HG03039 (cell line): ENCODE results near the gene ALPL.
"Not testable (repeated sequence)": the region's sequence is repeated elsewhere in the genome, so short reads cannot be mapped to it uniquely, and the experiment has no call there.

Source experiments
- ATAC-seq: cut with Tn5 transposase; IDR thresholded peaks from one replicate; pipeline ENCODE4 v1.9.1; 2021; ENCODE audit warnings: mild to moderate bottlenecking, moderate library complexity; ENCODE audit not compliant: unreplicated experiment

Gene ALPL

DNA sequence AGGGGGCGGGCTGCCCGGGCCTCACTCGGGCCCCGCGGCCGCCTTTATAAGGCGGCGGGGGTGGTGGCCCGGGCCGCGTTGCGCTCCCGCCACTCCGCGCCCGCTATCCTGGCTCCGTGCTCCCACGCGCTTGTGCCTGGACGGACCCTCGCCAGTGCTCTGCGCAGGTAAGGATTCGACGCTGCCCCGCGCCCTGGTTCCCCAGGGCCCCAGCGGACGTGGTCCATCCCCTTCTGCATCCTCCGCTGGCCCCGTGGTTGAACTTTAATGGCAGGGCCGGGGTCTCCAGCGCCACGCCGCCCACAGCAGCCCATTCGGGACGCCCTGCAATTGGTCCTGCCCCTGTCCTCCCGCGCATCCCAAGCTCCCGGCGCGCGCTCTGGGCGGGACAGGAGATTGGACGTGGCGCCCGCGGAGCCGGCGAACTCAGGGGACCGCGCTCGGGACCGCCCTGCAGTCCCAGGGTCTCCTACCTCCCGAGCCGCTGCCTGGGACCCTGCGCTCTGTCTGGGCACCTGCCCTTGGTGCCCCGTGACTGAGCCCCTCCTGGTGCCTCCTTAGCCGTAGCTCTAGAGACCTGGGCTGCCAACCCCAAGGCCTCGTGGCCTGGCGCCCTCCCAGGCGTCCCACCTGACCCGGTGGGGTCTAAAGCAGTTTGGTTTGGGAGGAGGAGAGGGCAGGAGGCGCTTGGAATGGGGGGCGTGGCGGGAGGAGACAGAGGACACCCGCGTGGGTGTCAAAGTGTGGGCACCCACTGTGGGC, at the start of gene ALPL:
Gene ALPL (plus strand): TSS at position 73 of the 762 bp plus-strand sequence. CDS start 44,659 bp downstream, outside the sequence.
- ATAC-seq, result no peak

DNA sequence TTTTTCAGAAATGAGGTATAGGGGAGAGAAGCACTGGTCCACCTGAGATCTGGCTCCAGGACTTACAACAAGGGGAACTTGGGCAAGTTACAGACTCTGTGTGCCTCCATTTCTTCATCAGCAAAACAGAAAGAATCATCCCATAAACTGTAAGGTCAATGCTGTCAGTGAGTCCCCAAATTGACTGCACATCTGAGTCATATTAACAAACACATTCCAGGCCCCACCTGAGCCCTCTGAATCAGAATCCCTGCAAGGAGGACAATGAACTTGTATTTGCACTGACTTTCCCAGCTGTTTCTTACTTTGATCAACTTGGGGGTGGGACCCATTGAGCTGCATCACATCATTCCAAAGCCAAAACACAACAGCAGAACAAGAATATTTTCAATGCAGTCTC, 44.1 kb upstream of the ALPL start:
- not testable (repeated sequence) for ATAC-seq

GRCh38 chr1:21467946-21468345, 41.3 kb upstream of the ALPL start:
- not testable (repeated sequence) for ATAC-seq

DNA sequence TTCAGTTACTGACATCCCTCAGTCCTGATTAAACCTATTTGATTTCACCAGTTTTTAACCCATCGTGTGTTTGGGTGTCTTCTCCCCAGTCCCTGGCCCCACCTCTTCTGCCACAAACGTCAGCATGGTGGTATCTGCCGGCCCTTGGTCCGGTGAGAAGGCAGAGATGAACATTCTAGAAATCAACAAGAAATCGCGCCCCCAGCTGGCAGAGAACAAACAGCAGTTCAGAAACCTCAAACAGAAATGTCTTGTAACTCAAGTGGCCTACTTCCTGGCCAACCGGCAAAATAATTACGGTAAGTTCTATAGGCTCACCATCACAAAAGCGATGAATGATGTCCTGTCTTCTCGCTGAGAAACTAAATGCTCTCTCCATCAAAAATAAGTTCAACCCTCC, 40.6 kb upstream of the ALPL start:
- ATAC-seq, result no peak

DNA sequence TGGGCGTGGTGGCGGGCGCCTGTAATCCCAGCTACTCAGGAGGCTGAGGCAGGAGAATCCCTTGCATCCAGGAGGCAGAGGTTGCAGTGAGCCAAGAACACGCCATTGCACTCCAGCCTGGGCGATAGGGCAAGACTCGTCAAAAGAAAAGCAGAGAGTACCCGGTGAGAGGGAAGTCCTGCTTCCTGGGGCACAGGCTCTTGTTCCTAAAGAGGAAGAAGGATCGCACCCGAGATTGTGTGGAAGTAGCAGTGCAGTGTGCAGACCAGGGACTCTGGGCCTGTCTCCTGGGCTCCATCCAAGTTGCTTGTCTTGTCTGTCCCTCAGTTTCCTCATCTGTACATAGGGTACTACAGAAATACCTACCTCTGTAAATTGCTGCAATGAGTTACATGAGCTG, 39.6 kb upstream of the ALPL start:
- no peak for ATAC-seq

- ATAC-seq, result no peak
These were observed 36.4 kb upstream of the ALPL start for GRCh38 chr1:21472861-21473260.

DNA sequence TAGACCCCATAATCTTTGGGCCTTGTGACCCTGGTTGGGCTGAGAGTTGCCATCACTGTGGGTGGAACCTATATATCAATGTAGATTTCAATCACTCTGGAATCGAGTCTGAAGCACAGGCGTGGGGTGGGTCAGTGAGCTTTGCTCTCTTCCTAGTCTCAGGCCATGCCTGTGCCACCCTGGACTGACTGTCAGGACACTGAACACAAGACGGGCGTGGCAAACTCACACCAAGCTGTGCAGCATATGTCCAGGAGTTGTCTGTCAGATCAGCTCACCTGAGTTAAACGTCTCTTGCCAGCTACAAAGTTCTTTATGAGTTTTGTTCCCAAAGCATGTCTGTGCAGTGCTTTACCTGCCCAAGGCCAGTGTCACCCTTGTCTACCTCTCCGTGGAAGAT, 30.9 kb upstream of the ALPL start:
- ATAC-seq, result no peak

DNA sequence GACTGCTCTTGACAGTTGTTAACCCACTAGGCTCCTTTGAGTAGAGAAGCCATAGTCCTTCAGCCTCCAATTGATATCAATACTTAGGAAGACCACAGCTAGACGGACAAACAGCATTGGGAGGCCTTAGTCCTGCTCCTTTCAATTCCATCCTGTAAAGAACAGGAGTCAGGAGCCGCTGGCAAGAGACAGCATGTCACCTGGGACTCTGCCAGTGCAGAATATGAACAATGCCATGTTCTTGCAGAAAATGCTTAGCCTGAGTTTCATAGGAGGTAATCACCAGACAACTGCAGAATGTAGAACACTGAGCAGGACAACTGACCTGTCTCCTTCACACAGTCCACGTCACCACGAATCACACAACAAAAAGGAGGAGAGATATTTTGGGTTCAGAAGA, 25.3 kb upstream of the ALPL start:
- not testable (repeated sequence) for ATAC-seq

GRCh38 chr1:21489146-21489545, 20.1 kb upstream of the ALPL start:
- no peak for ATAC-seq

DNA sequence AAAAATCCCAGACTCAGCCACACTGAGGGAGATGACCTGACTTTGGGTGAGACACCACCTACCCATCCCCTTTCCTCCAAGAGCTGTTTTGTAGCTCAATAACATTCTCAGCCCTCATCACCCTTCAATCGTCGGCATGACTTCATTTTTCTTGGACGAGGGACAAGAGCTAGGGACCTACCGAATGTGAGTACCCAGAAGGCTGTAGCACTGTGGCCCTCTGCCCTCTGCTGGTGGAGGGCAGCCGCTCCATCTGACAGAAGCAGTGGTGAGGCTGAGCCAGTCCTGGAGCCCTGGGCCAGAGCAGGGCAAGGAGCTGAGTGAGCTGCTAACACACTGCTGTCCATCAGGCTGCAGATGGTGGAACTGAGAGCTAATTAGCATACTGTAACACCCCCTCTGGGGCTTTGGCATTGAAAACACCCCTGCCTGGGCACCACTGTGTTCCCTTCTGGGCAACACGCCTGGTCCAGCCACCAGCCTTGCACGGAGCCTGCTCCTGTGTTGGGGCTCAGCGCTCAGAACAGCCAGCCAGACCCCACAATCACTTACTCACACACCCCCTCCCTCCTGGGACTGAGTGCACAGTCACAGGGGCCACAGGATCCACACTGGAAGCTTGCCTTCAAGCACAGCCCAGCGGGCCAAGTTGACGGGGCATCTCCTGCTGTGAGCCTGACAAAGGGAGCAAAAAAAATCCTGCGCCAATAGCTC, 18.3 kb upstream of the ALPL start:
- no peak for ATAC-seq

GRCh38 chr1:21491488-21492355, 17.5 kb upstream of the ALPL start:
- ATAC-seq, result no peak

DNA sequence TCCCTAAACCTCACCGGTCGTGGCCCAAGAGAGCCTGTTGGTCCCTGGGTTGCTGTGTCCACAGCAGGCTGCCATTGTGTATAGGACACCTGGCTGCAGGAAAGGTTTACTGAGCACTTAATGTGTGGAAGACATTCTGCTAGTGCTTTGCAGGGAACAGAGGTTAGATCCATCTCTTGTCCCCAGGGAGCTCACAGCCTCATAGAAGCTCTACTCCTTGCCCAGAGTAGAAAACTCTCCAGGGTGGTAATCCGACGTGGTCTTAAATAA, 16.9 kb upstream of the ALPL start:
- no peak for ATAC-seq

DNA sequence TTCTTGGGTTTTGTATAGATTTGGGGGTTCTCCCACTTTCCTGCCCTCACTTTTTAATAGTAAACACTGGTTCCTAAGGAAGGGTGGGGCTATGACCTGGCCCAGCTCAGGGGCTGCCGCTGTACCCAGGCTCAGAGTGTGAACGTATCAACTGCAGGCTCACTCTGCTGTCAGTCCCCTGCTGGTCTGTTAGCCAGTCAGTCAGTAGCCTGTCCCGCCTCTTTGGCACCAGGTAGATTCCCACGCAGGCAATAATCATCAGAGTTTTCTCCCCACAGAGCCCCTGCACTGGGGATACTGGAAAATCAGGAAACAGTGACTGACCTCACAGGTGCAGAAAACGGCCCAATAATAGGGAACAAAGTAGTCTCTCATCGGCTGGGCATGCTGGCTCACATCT, 15.0 kb upstream of the ALPL start:
- ATAC-seq, result no peak

DNA sequence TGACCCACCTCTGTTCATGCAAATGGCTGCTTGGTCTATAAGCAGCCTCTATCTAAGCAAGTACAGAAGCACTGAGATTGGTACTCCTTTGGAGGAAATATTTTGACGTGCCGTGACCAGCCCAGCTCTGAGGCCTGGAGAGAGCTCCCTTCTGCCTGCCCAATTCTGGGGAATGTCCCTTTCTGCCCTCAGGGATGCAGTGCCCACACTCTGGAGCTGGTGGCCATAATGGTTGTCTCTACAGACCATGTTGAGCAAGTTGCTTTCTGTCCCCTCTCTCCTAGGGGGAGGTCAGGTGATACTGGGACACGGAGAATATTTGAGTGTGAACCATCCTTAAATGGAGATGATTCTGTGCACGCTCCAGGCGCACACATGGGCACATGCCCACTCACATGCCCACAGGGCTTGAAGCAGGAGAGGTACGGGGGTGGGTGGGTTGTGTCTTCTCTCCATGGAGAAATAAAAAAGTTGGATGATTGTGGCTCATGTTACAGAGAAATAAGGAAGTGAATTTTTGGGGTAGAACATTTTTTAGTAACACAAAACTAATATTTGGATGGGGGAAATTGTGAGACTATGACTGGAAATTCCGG, 13.9 kb upstream of the ALPL start:
- no peak for ATAC-seq

GRCh38 chr1:21496063-21496462, 13.2 kb upstream of the ALPL start:
- no peak for ATAC-seq

DNA sequence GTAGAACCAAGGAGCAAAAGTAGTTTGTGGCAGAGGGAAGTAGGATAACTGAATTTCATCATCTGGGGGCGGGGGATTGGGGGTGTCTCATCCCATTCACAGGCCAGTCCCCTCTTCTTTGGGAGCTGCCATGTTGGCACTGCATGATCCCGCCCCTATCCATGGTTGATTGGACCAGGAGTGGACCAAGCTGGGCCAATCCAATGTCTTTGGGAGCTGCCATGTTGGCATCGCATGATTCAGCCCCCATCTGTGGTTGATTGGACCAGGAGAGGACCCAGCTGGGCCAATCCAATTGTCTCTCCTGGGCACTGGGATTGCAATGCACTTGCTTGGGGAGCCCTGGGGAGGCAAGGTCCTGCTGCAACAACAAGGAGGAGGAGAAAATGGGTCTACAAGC, 12.3 kb upstream of the ALPL start:
- no peak for ATAC-seq

- no peak for ATAC-seq
These were observed 11.7 kb upstream of the ALPL start for GRCh38 chr1:21497466-21498061.

DNA sequence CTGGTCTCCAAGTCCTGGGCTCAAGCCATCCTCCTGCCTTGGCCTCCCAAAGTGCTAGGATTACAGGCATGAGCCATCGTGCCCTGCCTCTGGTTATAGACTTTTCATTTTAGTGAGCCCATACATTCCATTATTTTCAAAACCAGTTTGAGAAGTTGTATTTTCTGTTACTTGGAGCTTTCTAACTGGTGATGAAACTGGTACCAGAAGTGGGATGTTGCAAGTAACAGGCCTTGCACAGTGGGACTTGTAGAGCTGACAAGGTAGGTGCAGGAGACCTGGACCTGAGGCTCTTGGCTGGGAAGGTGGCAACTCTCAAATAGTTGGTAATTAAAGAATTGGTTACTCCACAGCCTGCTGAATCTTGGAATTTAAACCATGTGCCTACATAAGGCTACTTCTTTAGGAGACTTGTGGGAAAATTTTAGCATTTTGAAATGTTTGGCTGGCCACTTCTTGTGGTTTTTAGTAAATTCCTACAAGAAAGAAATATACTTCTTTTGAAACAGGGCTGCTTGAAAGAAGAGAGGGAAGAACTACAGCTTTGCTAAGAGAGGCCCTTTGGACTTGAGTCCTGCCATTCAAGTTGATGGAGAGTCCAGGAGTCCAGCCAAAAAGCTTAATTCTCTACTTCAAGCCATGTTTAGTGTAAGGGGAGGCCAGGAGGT, 9.8 kb upstream of the ALPL start:
- ATAC-seq, result no peak

DNA sequence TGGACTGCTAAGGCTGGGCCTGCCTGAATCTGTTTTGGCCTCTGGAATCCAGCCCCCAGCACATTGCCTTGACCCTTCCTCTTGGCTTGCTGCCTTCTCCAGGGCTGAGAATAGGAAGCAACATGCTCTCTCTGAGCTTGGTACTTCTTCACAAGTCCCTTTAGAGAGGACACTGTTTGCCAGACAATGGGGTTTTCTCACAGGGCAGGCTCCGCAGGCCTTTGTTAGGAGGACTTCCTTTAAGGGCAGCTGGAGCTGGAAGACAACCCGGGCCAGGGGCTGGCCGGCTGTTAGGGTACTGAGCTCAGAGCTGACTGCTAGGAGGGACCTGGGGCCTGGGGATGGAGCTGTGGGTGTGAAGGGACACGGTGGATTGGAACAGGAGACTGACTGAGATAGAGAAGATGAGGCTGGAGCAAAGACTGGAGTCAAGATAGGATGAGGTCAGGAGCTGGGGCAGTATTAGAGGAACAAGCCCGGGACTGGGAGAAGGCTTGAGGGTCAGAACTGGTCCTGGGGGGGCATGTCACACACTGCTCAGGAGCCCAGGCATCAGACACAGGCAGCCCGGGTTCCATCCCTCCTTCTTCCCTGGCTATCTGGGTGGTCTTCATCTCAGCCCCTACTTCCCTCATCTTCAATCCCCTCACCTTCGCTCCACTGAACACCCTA, 5.4 kb upstream of the ALPL start:
- ATAC-seq, result no peak

DNA sequence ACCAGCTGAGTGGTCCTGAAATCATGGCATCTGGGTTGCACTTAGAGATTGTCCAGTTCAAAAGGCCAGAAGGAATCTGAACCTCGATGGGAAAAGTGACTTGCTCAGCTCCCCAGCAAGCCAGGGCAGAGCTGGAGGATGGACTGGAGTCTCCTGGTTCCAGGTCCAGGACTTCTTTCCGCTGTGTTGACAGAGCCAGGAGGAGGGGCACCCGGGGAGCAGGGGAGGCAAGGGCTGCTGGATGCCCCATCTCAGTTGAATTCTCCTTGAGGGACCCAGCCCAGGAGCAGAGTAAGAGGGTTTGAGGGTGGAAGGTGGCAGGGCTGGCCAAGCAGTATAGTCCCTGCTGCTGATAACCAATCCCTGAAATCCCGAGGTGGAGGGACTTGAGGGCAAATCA, 2.4 kb upstream of the ALPL start:
- ATAC-seq, result no peak
